Caco-2 (cell line): ENCODE data around the gene THUMPD2. TPM values are rescaled to one million over a fixed set of nuclear protein-coding genes. Genes with fewer than 3 reads are reported as not detected.

ENCODE experiments used
- BruUV-seq: library from RNA; stranded (reverse); fragments of 400-500 nt; replicated peaks from 2 replicates; lab custom pipeline; 2021; lab: Mats Ljungman, UMichigan
- CTCF ChIA-PET: fragments of 300-600 bp; sonication (Branson Sonifier 250); formaldehyde crosslinking; loops from one replicate; lab custom pipeline; 2022; ENCODE audit warnings: antibody characterized with exemption; lab: Charles Lee
- POLR2A ChIA-PET: fragments of 300-600 bp; sonication (Branson Sonifier 250); formaldehyde crosslinking; loops from one replicate; lab custom pipeline; 2022; ENCODE audit warnings: antibody characterized with exemption; lab: Charles Lee
- DNase-seq, 2 experiments: peaks; one replicate each; pipeline versions ENCODE4 v3.0.0 to v3.0.0-alpha.2; 2020 to 2022
- H3K27me3 ChIP-seq: replicated peaks from 2 replicates; pipeline ENCODE4 v1.6.0; 2011; ENCODE audit warnings: low read length; ENCODE audit not compliant: control insufficient read depth, insufficient read depth
- H3K36me3 ChIP-seq: 2 replicates; pipeline ENCODE4 v1.5.1; 2011; ENCODE audit warnings: low read length; ENCODE audit not compliant: control insufficient read depth, insufficient read depth
- H3K4me1 ChIP-seq: fragments of 250-450 bp; sonication (Bioruptor Pico); 2 replicates; pipeline ENCODE4 v1.5.1; 2020; ENCODE audit warnings: mild to moderate bottlenecking
- H3K4me3 ChIP-seq: 2 replicates; pipeline ENCODE4 v1.5.1; 2011; ENCODE audit warnings: low read depth, mild to moderate bottlenecking, control low read depth, low read length
- H3K9me3 ChIP-seq: fragments of 250-450 bp; sonication (Bioruptor Pico); 2 replicates; pipeline ENCODE4 v1.5.1; 2020; ENCODE audit warnings: mild to moderate bottlenecking, moderate library complexity
- H3K27ac Mint-ChIP-seq: one replicate; pipeline ENCODE4 v1.8.0; 2022; ENCODE audit warnings: mixed read lengths; ENCODE audit not compliant: unreplicated experiment
- H3K27me3 Mint-ChIP-seq: one replicate; pipeline ENCODE4 v1.8.0; 2022; ENCODE audit warnings: mixed read lengths; ENCODE audit not compliant: insufficient read depth, unreplicated experiment
- H3K36me3 Mint-ChIP-seq: one replicate; pipeline ENCODE4 v1.8.0; 2022; ENCODE audit warnings: mild to moderate bottlenecking, mixed read lengths; ENCODE audit not compliant: insufficient read depth, unreplicated experiment
- H3K4me1 Mint-ChIP-seq: one replicate; pipeline ENCODE4 v1.8.0; 2022; ENCODE audit warnings: low read depth, mixed read lengths; ENCODE audit not compliant: unreplicated experiment
- H3K4me3 Mint-ChIP-seq: one replicate; pipeline ENCODE4 v1.8.0; 2022; ENCODE audit warnings: mild to moderate bottlenecking, moderate library complexity, mixed read lengths; ENCODE audit not compliant: unreplicated experiment
- H3K9me3 Mint-ChIP-seq: one replicate; pipeline ENCODE4 v1.8.0; 2022; ENCODE audit warnings: mixed read lengths; ENCODE audit not compliant: unreplicated experiment
- intact Hi-C: fragments of 100-400 bp; cut with micrococcal nuclease; formaldehyde crosslinking; loops from one replicate; pipeline ENCODE4 v1.10.0; 2022; ENCODE audit not compliant: unreplicated experiment
- total RNA-seq: library from RNA; stranded (reverse); gene quantifications from 2 replicates; pipeline ENCODE4 v1.2.3, GENCODE V29; 2022
- TF ChIP-seq, protein P1 (sequence below), 2 experiments: fragments of 200-600 bp in 1 of 2; IDR thresholded peaks; 1 replicate in 1 of 2; 2 replicates in 1 of 2; pipeline versions ENCODE4 v1.5.1 to v1.8.0; 2011 to 2022; ENCODE audit warnings: antibody characterized with exemption in 1 of 2, control low read depth in 1 of 2, inconsistent platforms in 1 of 2, low read depth in 1 of 2, low read length in 1 of 2, mild to moderate bottlenecking in 1 of 2, moderate library complexity in 1 of 2; ENCODE audit not compliant: insufficient read depth in 1 of 2, severe bottlenecking in 1 of 2, unreplicated experiment in 1 of 2

THUMPD2 gene
- total RNA-seq, 1 experiment from 2014 or later, result 13.8 TPM

DNA sequence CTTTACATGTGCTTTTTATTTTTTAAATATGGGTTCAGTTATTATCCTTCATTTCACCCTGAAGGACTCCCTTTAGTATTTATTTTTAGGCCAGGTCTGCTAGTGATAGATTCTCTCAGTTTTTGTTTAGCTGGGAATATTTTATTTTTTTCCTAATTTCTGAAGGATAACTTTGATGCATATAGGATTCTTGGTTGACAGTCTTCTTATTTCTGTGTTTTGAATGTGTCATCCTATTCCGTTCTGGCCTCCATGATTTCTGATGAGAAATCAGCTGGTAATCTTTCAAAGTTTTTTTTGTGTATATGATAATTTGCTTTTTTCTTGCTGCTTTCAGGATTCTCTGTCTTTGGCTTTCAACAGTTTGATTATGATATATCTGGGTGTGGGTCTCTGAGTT lies 77.9 kb downstream of the THUMPD2 start:
- H3K4me3 ChIP-seq, result no peak overlapping the region
- H3K36me3 ChIP-seq, result no peaks in the 10 kb centered on the region
- BruUV-seq, result no TSS peak
- no peak for DNase-seq
- no peaks in the 10 kb centered on the region; the same call in 1 of the 2 replicates for H3K27me3 ChIP-seq
- H3K4me1 ChIP-seq, result no peaks in the 10 kb centered on the region
- ChIA-PET POLR2A (no interaction called here), CTCF (no interaction called here)
- TF ChIP-seq, protein P1, sequence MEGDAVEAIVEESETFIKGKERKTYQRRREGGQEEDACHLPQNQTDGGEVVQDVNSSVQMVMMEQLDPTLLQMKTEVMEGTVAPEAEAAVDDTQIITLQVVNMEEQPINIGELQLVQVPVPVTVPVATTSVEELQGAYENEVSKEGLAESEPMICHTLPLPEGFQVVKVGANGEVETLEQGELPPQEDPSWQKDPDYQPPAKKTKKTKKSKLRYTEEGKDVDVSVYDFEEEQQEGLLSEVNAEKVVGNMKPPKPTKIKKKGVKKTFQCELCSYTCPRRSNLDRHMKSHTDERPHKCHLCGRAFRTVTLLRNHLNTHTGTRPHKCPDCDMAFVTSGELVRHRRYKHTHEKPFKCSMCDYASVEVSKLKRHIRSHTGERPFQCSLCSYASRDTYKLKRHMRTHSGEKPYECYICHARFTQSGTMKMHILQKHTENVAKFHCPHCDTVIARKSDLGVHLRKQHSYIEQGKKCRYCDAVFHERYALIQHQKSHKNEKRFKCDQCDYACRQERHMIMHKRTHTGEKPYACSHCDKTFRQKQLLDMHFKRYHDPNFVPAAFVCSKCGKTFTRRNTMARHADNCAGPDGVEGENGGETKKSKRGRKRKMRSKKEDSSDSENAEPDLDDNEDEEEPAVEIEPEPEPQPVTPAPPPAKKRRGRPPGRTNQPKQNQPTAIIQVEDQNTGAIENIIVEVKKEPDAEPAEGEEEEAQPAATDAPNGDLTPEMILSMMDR (IDR thresholded peaks at IDR 0.05; ENCODE audit: insufficient read depth in 1 of 2, low read depth in 1 of 2, low read length in 1 of 2, severe bottlenecking in 1 of 2, unreplicated experiment in 1 of 2), result no peak
- H3K4me3 Mint-ChIP-seq, result no peak overlapping the region
- intact Hi-C loops, result no loop called here
- H3K9me3 ChIP-seq, result no peaks in the 10 kb centered on the region; the same call in 1 of the 2 replicates
- peaks cover 31% of the 10 kb centered on the region for H3K9me3 Mint-ChIP-seq
- peaks cover 7% of the 10 kb centered on the region for H3K27me3 Mint-ChIP-seq
- no peaks in the 10 kb centered on the region for H3K4me1 Mint-ChIP-seq
- H3K36me3 Mint-ChIP-seq, result no peaks in the 10 kb centered on the region
- no peak overlapping the region for H3K27ac Mint-ChIP-seq

DNA sequence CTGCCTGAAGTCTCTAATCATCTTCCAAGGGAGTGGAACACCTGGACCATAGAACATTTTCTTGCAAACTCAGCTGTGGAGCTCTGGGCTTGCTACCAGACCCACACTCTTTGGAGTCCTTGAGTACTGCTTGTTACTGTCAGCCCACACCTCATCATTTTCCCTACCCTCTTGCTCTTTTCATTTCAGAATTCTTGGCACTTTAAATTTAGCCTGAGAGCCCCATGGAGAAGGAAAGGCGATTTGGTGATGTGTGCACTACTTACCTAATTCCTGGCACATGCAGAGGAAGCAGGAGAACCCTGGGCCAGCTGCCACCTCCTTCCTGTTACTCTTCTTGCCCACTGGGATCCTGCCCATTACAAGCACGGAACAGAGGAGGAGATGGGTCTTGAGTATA lies 81.6 kb downstream of the THUMPD2 start:
- DNase-seq, result no peak
- no peaks in the 10 kb centered on the region; the same call in 1 of the 2 replicates for H3K9me3 ChIP-seq
- no peak overlapping the region for H3K4me3 ChIP-seq
- no peaks in the 10 kb centered on the region; the same call in 1 of the 2 replicates for H3K27me3 ChIP-seq
- Mint-ChIP-seq H3K27ac (no peak overlapping the region), H3K9me3 (peaks cover 28% of the 10 kb centered on the region), H3K36me3 (no peaks in the 10 kb centered on the region), H3K4me3 (no peak overlapping the region), H3K4me1 (no peaks in the 10 kb centered on the region), H3K27me3 (peaks cover 12% of the 10 kb centered on the region)
- ChIA-PET CTCF (interaction anchor here (1.1 kb wide), 1 partner anchor 33 kb away, joined by 5 read pairs; no protein-coding TSS in a partner anchor), POLR2A (interaction anchor here (0.6 kb wide), 1 partner anchor 42 kb away, joined by 3 read pairs; no protein-coding TSS in a partner anchor)
- intact Hi-C loops, result loop anchor here (10.0 kb wide), 1 partner anchor 183 kb away; no protein-coding TSS in a partner anchor
- BruUV-seq, result no TSS peak
- TF ChIP-seq, protein P1 (IDR thresholded peaks at IDR 0.05; ENCODE audit: insufficient read depth in 1 of 2, low read depth in 1 of 2, low read length in 1 of 2, severe bottlenecking in 1 of 2, unreplicated experiment in 1 of 2), result no peak
- no peaks in the 10 kb centered on the region for H3K4me1 ChIP-seq
- no peaks in the 10 kb centered on the region for H3K36me3 ChIP-seq

DNA sequence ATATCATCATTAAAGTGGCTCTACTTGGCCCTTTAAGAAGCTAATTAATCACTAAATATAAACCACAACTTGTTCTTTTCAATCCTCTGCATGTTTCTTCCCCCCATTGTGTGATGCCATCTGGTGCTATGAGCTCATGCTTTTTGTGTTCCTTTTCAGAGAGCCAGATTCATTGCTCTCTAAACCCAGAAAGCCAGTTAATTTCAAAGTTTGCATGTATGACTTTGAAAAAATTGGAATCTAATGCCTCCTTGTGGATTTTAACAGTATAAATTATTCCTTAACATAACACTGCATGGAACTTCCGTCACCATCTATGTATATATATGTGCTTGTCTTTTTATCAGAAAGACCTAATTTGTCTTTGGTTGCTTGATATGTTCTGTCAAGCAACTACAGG lies 82.2 kb downstream of the THUMPD2 start:
- H3K27ac Mint-ChIP-seq, result no peak overlapping the region
- Histone ChIP-seq H3K4me3 (no peak overlapping the region), H3K9me3 (no peaks in the 10 kb centered on the region; the same call in 1 of the 2 replicates), H3K4me1 (no peaks in the 10 kb centered on the region), H3K27me3 (no peaks in the 10 kb centered on the region; the same call in 1 of the 2 replicates), H3K36me3 (no peaks in the 10 kb centered on the region)
- TF ChIP-seq, protein P1 (IDR thresholded peaks at IDR 0.05; ENCODE audit: insufficient read depth in 1 of 2, low read depth in 1 of 2, low read length in 1 of 2, severe bottlenecking in 1 of 2, unreplicated experiment in 1 of 2), result no peak
- no peak overlapping the region for H3K4me3 Mint-ChIP-seq
- no TSS peak for BruUV-seq
- ChIA-PET POLR2A (no interaction called here), CTCF (interaction anchor here (0.7 to 0.8 kb wide), 2 partner anchors 103 to 180 kb away, joined by 3 read pairs; no protein-coding TSS in a partner anchor)
- peaks cover 22% of the 10 kb centered on the region for H3K9me3 Mint-ChIP-seq
- H3K27me3 Mint-ChIP-seq, result peaks cover 14% of the 10 kb centered on the region
- no peaks in the 10 kb centered on the region for H3K4me1 Mint-ChIP-seq
- no peak for DNase-seq
- intact Hi-C loops, result loop anchor here (10.0 kb wide), 1 partner anchor 182 kb away; no protein-coding TSS in a partner anchor
- H3K36me3 Mint-ChIP-seq, result no peaks in the 10 kb centered on the region
